ENCODE data around the gene ZNF619. TPM values are rescaled to one million over a fixed set of nuclear protein-coding genes. Genes with fewer than 3 reads are reported as not detected.

Gene ZNF619
- total and polyA plus RNA-seq, 2 experiments from 2014 or later = 1.2 to 3.6 TPM

DNA sequence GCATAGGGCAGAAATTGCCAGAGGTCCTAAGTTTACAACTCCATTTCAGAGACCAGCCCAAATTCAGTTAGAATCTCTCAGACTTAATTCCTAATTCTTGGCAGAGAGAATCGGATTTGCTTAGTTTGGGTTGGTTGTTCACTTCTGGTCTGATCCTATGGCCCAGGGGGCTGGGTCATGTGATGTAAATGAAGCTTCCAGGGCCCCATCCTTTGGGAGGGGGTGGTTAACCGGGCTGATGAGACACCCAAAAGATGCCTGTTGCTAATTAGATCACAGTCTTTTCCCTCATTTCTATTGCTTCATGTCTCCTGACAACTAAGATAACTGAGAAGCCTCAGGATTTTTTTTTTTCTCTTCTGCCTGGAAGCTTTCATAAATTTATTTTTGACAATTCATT is 17.8 kb downstream of the ZNF619 start:
- H3K79me2 ChIP-seq = no peaks in the 10 kb centered on the region
- H3K27me3 ChIP-seq = no peaks in the 10 kb centered on the region
- no peaks in the 10 kb centered on the region for H3K4me1 ChIP-seq (ENCODE audit: insufficient read depth)
- H3K4me2 ChIP-seq = no peak overlapping the region
- no peak for DNase-seq (ENCODE audit: low spot score)
- H3K27ac ChIP-seq = no peak overlapping the region
- no peak overlapping the region for H3K4me3 ChIP-seq
- no peaks in the 10 kb centered on the region for H3K9me3 ChIP-seq (ENCODE audit: low read depth)
- H2AFZ ChIP-seq = no peak overlapping the region
- 53% methylated on average over 2 of the region's 2 CpGs for WGBS (ENCODE audit: low lambda C conversion rate, missing lambda C conversion rate)
- no peaks in the 10 kb centered on the region for H3K36me3 ChIP-seq (replicated peaks; ENCODE audit: insufficient read depth, low read depth)
- TF ChIP-seq EZH2phosphoT487 (IDR thresholded peaks at IDR 0.05; ENCODE audit: low read depth, severe bottlenecking, unreplicated experiment) (no peak), CTCF (IDR thresholded peaks at IDR 0.05; ENCODE audit: poor library complexity) (no peak), EZH2 (IDR thresholded peaks at IDR 0.05; ENCODE audit: borderline replicate concordance) (no peak)
- no peaks in the 10 kb centered on the region for H4K20me1 ChIP-seq (ENCODE audit: insufficient read depth, poor library complexity, severe bottlenecking)
- no peaks in the 10 kb centered on the region for H3K9me2 ChIP-seq (replicated peaks; ENCODE audit: insufficient read depth)

DNA sequence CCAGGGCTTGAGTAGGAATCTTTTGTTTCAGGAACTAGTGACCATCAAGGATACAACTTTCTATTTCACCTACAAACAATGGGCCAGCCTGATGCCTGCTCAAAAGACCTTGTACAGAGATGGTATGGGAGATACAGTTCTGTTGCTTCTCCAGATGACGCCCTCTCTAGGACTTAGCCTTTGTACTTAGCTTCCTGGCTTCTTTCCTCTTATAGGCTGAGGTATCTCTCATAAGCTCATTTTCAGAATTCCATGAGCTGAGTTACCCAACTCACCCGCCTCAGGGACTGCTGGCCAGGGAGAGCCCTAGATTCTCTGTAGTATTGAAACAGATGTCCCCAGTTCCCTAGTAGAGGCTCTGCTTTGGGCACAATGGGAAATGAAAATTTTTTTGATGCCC is 20.4 kb downstream of the ZNF619 start:
- Histone ChIP-seq H3K27me3 (no peaks in the 10 kb centered on the region), H3K4me1 (ENCODE audit: insufficient read depth) (no peaks in the 10 kb centered on the region), H3K79me2 (no peaks in the 10 kb centered on the region), H3K36me3 (replicated peaks; ENCODE audit: insufficient read depth, low read depth) (no peaks in the 10 kb centered on the region), H3K27ac (no peak overlapping the region), H4K20me1 (ENCODE audit: insufficient read depth, poor library complexity, severe bottlenecking) (no peaks in the 10 kb centered on the region), H2AFZ (no peak overlapping the region), H3K9me3 (ENCODE audit: low read depth) (no peaks in the 10 kb centered on the region), H3K4me2 (no peak overlapping the region), H3K9me2 (replicated peaks; ENCODE audit: insufficient read depth) (no peaks in the 10 kb centered on the region), H3K4me3 (no peak overlapping the region)
- 90% methylated on average over 2 of the region's 2 CpGs for WGBS (ENCODE audit: low lambda C conversion rate, missing lambda C conversion rate)
- DNase-seq (ENCODE audit: low spot score) = no peak
- TF ChIP-seq EZH2 (IDR thresholded peaks at IDR 0.05; ENCODE audit: borderline replicate concordance) (no peak), CTCF (IDR thresholded peaks at IDR 0.05; ENCODE audit: poor library complexity) (no peak), EZH2phosphoT487 (IDR thresholded peaks at IDR 0.05; ENCODE audit: low read depth, severe bottlenecking, unreplicated experiment) (no peak)

- H3K4me1 ChIP-seq (ENCODE audit: insufficient read depth) = no peaks in the 10 kb centered on the region
- H2AFZ ChIP-seq = no peak overlapping the region
- H4K20me1 ChIP-seq (ENCODE audit: insufficient read depth, poor library complexity, severe bottlenecking) = no peaks in the 10 kb centered on the region
- no peaks in the 10 kb centered on the region for H3K79me2 ChIP-seq
- no peaks in the 10 kb centered on the region for H3K9me2 ChIP-seq (replicated peaks; ENCODE audit: insufficient read depth)
- no peaks in the 10 kb centered on the region for H3K9me3 ChIP-seq (ENCODE audit: low read depth)
- no peaks in the 10 kb centered on the region for H3K27me3 ChIP-seq
- H3K4me3 ChIP-seq = no peak overlapping the region
- 89% methylated on average over 1 of the region's 1 CpG for WGBS (ENCODE audit: low lambda C conversion rate, missing lambda C conversion rate)
- no peak for TF ChIP-seq EZH2 (IDR thresholded peaks at IDR 0.05; ENCODE audit: borderline replicate concordance)
- TF ChIP-seq CTCF (IDR thresholded peaks at IDR 0.05; ENCODE audit: poor library complexity) = no peak
- TF ChIP-seq EZH2phosphoT487 (IDR thresholded peaks at IDR 0.05; ENCODE audit: low read depth, severe bottlenecking, unreplicated experiment) = no peak
- H3K27ac ChIP-seq = no peak overlapping the region
- no peak for DNase-seq (ENCODE audit: low spot score)
- no peak overlapping the region for H3K4me2 ChIP-seq
- no peaks in the 10 kb centered on the region for H3K36me3 ChIP-seq (replicated peaks; ENCODE audit: insufficient read depth, low read depth)
These were observed 23.0 kb downstream of the ZNF619 start for GRCh38 chr3:40499952-40500351.

- H3K27me3 ChIP-seq = no peaks in the 10 kb centered on the region
- H4K20me1 ChIP-seq (ENCODE audit: insufficient read depth, poor library complexity, severe bottlenecking) = no peaks in the 10 kb centered on the region
- WGBS (ENCODE audit: low lambda C conversion rate, missing lambda C conversion rate) = 88% methylated on average over 2 of the region's 2 CpGs
- no peaks in the 10 kb centered on the region for H3K9me3 ChIP-seq (ENCODE audit: low read depth)
- H3K27ac ChIP-seq = no peak overlapping the region
- H2AFZ ChIP-seq = no peak overlapping the region
- no peaks in the 10 kb centered on the region for H3K9me2 ChIP-seq (replicated peaks; ENCODE audit: insufficient read depth)
- no peaks in the 10 kb centered on the region for H3K4me1 ChIP-seq (ENCODE audit: insufficient read depth)
- no peaks in the 10 kb centered on the region for H3K36me3 ChIP-seq (replicated peaks; ENCODE audit: insufficient read depth, low read depth)
- no peak overlapping the region for H3K4me2 ChIP-seq
- DNase-seq (ENCODE audit: low spot score) = no peak
- no peak overlapping the region for H3K4me3 ChIP-seq
- no peaks in the 10 kb centered on the region for H3K79me2 ChIP-seq
- no peak for TF ChIP-seq EZH2 (IDR thresholded peaks at IDR 0.05; ENCODE audit: borderline replicate concordance)
- no peak for TF ChIP-seq EZH2phosphoT487 (IDR thresholded peaks at IDR 0.05; ENCODE audit: low read depth, severe bottlenecking, unreplicated experiment)
These were observed 25.1 kb downstream of the ZNF619 start for GRCh38 chr3:40502034-40502433.

Measured in hepatocyte (in vitro differentiated cells).